ENCODE measurements around the gene SLC7A11. TPM values are rescaled to one million over a fixed set of nuclear protein-coding genes. Genes with fewer than 3 reads are reported as not detected.

SLC7A11 gene
- total and polyA plus RNA-seq, 2 experiments from 2014 or later: 10.0 to 33.9 TPM

GRCh38 chr4:138259824-138260223 lies 17.7 kb upstream of the SLC7A11 start:
- Mint-ChIP-seq H3K36me3 (ENCODE audit: low read depth) (peaks cover 7% of the 10 kb centered on the region; the same call in 2 of the 3 replicates), H3K4me3 (no peak overlapping the region), H3K27ac (no peak overlapping the region), H3K4me1 (peaks cover 18% of the 10 kb centered on the region), H3K27me3 (ENCODE audit: insufficient read depth, low read depth, poor library complexity) (no peaks in the 10 kb centered on the region), H3K9me3 (peaks cover 6% of the 10 kb centered on the region; the same call in 2 of the 3 replicates)
- H3K36me3 ChIP-seq (ENCODE audit: insufficient read depth): no peaks in the 10 kb centered on the region
- H3F3A ChIP-seq (replicated peaks; ENCODE audit: low read depth): no peaks in the 10 kb centered on the region
- 0 out of 2 replicates have a peak, but pooled peaks cover 3% of the 10 kb centered on the region for H3K4me1 ChIP-seq (ENCODE audit: insufficient read depth)
- no peak overlapping the region for H3K4me2 ChIP-seq
- no peaks in the 10 kb centered on the region for H3K79me2 ChIP-seq (replicated peaks; ENCODE audit: insufficient read depth)
- no peaks in the 10 kb centered on the region for H3K9me2 ChIP-seq (ENCODE audit: insufficient read depth)
- H3K27ac ChIP-seq (ENCODE audit: low read depth): no peak overlapping the region
- no peak overlapping the region for H3K4me3 ChIP-seq
- no peaks in the 10 kb centered on the region for H4K20me1 ChIP-seq (replicated peaks; ENCODE audit: insufficient read depth)
- no peak for TF ChIP-seq NANOG (IDR thresholded peaks at IDR 0.05; ENCODE audit: borderline replicate concordance)
- no peak for TF ChIP-seq JUNB (IDR thresholded peaks at IDR 0.05; ENCODE audit: unreplicated experiment)
- no peak for TF ChIP-seq ZNF462 (CRISPR knock-in tag; IDR thresholded peaks at IDR 0.05)
- TF ChIP-seq ZNF331 (CRISPR knock-in tag; IDR thresholded peaks at IDR 0.05; ENCODE audit: low read depth): no peak
- no peak for TF ChIP-seq CTCF (conservative IDR thresholded peaks at IDR 0.05; ENCODE audit: low read depth in 2 of 2)
- no peak for TF ChIP-seq CREB1 (CRISPR knock-in tag; IDR thresholded peaks at IDR 0.05; ENCODE audit: low read depth)
- no peak for TF ChIP-seq STAT1 (IDR thresholded peaks at IDR 0.05; ENCODE audit: unreplicated experiment)
- no peak for TF ChIP-seq EZH2phosphoT487 (IDR thresholded peaks at IDR 0.05; ENCODE audit: unreplicated experiment)
- TF ChIP-seq ETS1 (IDR thresholded peaks at IDR 0.05): no peak
- no peak for TF ChIP-seq POLR2AphosphoS5 (IDR thresholded peaks at IDR 0.05; ENCODE audit: low read depth)
- no peak for TF ChIP-seq EZH2 (IDR thresholded peaks at IDR 0.05; ENCODE audit: low read depth, unreplicated experiment)
- no peak for TF ChIP-seq ZNF114 (CRISPR knock-in tag; IDR thresholded peaks at IDR 0.05)
- no peak for TF ChIP-seq REST (IDR thresholded peaks at IDR 0.05; ENCODE audit: unreplicated experiment)
- H3K27me3 ChIP-seq (ENCODE audit: insufficient read depth): no peaks in the 10 kb centered on the region
- ATAC-seq: no peak
- no peak overlapping the region for H2AFZ ChIP-seq
- no peak for DNase-seq (ENCODE audit: low spot score)

All from GM23338 (cell line).